Smooth muscle cell (in vitro differentiated cells): ENCODE results near the gene NFKB2. TPM values are rescaled to one million over a fixed set of nuclear protein-coding genes. Genes with fewer than 3 reads are reported as not detected.

Source experiments
- DNase-seq: peaks from one replicate; lab custom pipeline; 2025; ENCODE audit not compliant: unreplicated experiment; lab: John Stamatoyannopoulos, UW
- H2AFZ ChIP-seq: fragments of 200-600 bp; sonication (generic); 2 replicates; pipeline ENCODE4 v1.6.0; 2016; ENCODE audit warnings: antibody characterized with exemption, low read depth, mild to moderate bottlenecking
- H3F3A ChIP-seq: fragments of 200-600 bp; sonication (generic); 2 replicates; pipeline ENCODE4 v1.6.0; 2017; ENCODE audit warnings: antibody characterized with exemption, low read depth
- H3K27ac ChIP-seq: fragments of 200-600 bp; sonication (generic); 2 replicates; pipeline ENCODE4 v1.5.1; 2016; ENCODE audit warnings: low read depth, mild to moderate bottlenecking
- H3K27me3 ChIP-seq: fragments of 200-600 bp; sonication (generic); 2 replicates; pipeline ENCODE4 v1.6.1; 2016; ENCODE audit warnings: low read depth, mild to moderate bottlenecking
- H3K36me3 ChIP-seq: fragments of 200-600 bp; sonication (generic); 2 replicates; pipeline ENCODE4 v1.5.1; 2016; ENCODE audit warnings: low read depth
- H3K4me1 ChIP-seq: fragments of 200-600 bp; sonication (generic); 2 replicates; pipeline ENCODE4 v1.5.1; 2016; ENCODE audit warnings: low read depth
- H3K4me2 ChIP-seq: fragments of 200-600 bp; sonication (generic); 2 replicates; pipeline ENCODE4 v1.6.0; 2016; ENCODE audit warnings: mild to moderate bottlenecking
- H3K4me3 ChIP-seq: fragments of 200-600 bp; sonication (generic); 2 replicates; pipeline ENCODE4 v1.5.1; 2016; ENCODE audit warnings: mild to moderate bottlenecking
- H3K79me2 ChIP-seq: fragments of 200-600 bp; sonication (generic); 2 replicates; pipeline ENCODE4 v1.6.0; 2016; ENCODE audit warnings: low read depth, mild to moderate bottlenecking
- H3K9ac ChIP-seq: fragments of 200-600 bp; sonication (generic); 2 replicates; pipeline ENCODE4 v1.6.0; 2016; ENCODE audit warnings: low read depth
- H3K9me3 ChIP-seq: fragments of 200-600 bp; sonication (generic); replicated peaks from 2 replicates; pipeline ENCODE4 v1.5.1; 2016; ENCODE audit warnings: low read depth
- H4K20me1 ChIP-seq: fragments of 200-600 bp; sonication (generic); 2 replicates; pipeline ENCODE4 v1.6.0; 2016; ENCODE audit warnings: low read depth
- CTCF ChIP-seq: fragments of 200-600 bp; sonication (generic); IDR thresholded peaks from 2 replicates; pipeline ENCODE4 v1.5.1; 2017; ENCODE audit warnings: borderline replicate concordance, mild to moderate bottlenecking, antibody characterized with exemption; ENCODE audit not compliant: insufficient read depth, poor library complexity, severe bottlenecking
- whole genome bisulfite sequencing: methylation state at CpG from one replicate; pipeline ENCODE4 v1.1.7; 2016; ENCODE audit warnings: low lambda C conversion rate; 5-methylcytosine and 5-hydroxymethylcytosine counted together
- polyA plus RNA-seq: library from polyadenylated mRNA; unstranded; fragments of >200 nt; fragmentation: Nextera tagmentation; extraction: Ambion mirVana; gene quantifications from 2 replicates; pipeline ENCODE4 v1.2.1, GENCODE V29; 2016
- total RNA-seq: library from RNA; depleted of rRNA; stranded (reverse); fragments of >200 nt; gene quantifications from 2 replicates; pipeline ENCODE4 v1.2.3, GENCODE V29; 2014

Gene NFKB2
- total and polyA plus RNA-seq, 2 experiments from 2014 or later, result 32.6 to 38.1 TPM

- Histone ChIP-seq H3K36me3 (no peaks in the 10 kb centered on the region), H3K9ac (no peak overlapping the region)
These were observed 11.5 kb upstream of the NFKB2 start for GRCh38 chr10:102384053-102384452.

GRCh38 chr10:102384606-102385429 lies 10.7 kb upstream of the NFKB2 start:
- DNase-seq, result no peak
- WGBS, result 89% methylated on average over 4 of the region's 4 CpGs

More at GRCh38 chr10:102384053-102384452, 11.5 kb upstream of the NFKB2 start:
- no peak overlapping the region for H3K27ac ChIP-seq
- no peaks in the 10 kb centered on the region for H3K79me2 ChIP-seq
- peaks cover 18% of the 10 kb centered on the region for H3F3A ChIP-seq
- no peak overlapping the region for H3K4me2 ChIP-seq
- no peaks in the 10 kb centered on the region for H3K9me3 ChIP-seq
- H3K4me1 ChIP-seq, result no peaks in the 10 kb centered on the region
- H3K4me3 ChIP-seq, result no peak overlapping the region
- H2AFZ ChIP-seq, result no peak overlapping the region
- no peaks in the 10 kb centered on the region for H4K20me1 ChIP-seq
- DNase-seq, result no peak
- TF ChIP-seq CTCF, result no peak
- WGBS, result 58% methylated on average over 6 of the region's 6 CpGs
- no peaks in the 10 kb centered on the region for H3K27me3 ChIP-seq

GRCh38 chr10:102389894-102390293 lies 5.6 kb upstream of the NFKB2 start:
- H3K4me1 ChIP-seq, result peaks cover 4% of the 10 kb centered on the region
- TF ChIP-seq CTCF, result no peak

More at GRCh38 chr10:102384606-102385429, 10.7 kb upstream of the NFKB2 start:
- no peaks in the 10 kb centered on the region for H3K4me1 ChIP-seq
- H3F3A ChIP-seq, result peaks cover 18% of the 10 kb centered on the region
- H3K4me2 ChIP-seq, result no peak overlapping the region
- no peaks in the 10 kb centered on the region for H3K27me3 ChIP-seq
- no peaks in the 10 kb centered on the region for H3K79me2 ChIP-seq
- no peak overlapping the region for H2AFZ ChIP-seq
- no peaks in the 10 kb centered on the region for H3K9me3 ChIP-seq
- no peak overlapping the region for H3K4me3 ChIP-seq
- H3K27ac ChIP-seq, result no peak overlapping the region
- no peaks in the 10 kb centered on the region for H4K20me1 ChIP-seq
- TF ChIP-seq CTCF, result no peak
- no peaks in the 10 kb centered on the region for H3K36me3 ChIP-seq
- H3K9ac ChIP-seq, result no peak overlapping the region

More at GRCh38 chr10:102389894-102390293, 5.6 kb upstream of the NFKB2 start:
- Histone ChIP-seq H3K27ac (no peak overlapping the region), H3K27me3 (no peaks in the 10 kb centered on the region), H3K4me3 (no peak overlapping the region), H3K9me3 (no peaks in the 10 kb centered on the region), H2AFZ (no peak overlapping the region), H3K9ac (no peak overlapping the region), H3K36me3 (no peaks in the 10 kb centered on the region), H3K79me2 (no peaks in the 10 kb centered on the region), H3K4me2 (no peak overlapping the region), H4K20me1 (no peaks in the 10 kb centered on the region), H3F3A (peaks cover 11% of the 10 kb centered on the region)
- DNase-seq, result no peak
- 96% methylated on average over 3 of the region's 3 CpGs for WGBS
